ENCODE data around the gene GRIK3.

Gene GRIK3

GRCh38 chr1:37047542-37047941, 13.2 kb upstream of the GRIK3 start:
- TF ChIP-seq ZFX (IDR thresholded peaks at IDR 0.05; ENCODE audit: borderline replicate concordance) (no peak), CTCF (IDR thresholded peaks at IDR 0.05) (no peak)
- H3K27ac ChIP-seq, result no peak overlapping the region

DNA sequence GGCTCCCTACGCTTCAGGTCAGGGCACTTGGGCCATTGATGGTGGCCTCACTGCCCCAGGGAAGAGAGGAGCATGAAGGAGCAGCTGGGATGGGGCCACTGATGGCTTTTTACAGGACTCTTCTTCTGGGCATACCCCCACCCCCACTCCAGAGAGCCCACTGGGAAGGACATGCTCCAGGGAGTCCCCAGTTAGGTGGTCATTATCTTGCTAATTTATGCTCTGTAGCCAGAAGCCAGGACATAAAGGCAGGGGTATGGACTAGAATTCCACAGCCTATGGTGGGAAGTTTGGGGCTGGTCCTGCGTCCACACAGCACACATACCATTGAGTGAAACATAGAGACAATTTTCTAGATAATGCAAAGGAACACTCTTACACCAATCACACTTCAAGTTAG, 8.8 kb upstream of the GRIK3 start:
- no peak overlapping the region for H3K27ac ChIP-seq
- no peak for TF ChIP-seq ZFX (IDR thresholded peaks at IDR 0.05; ENCODE audit: borderline replicate concordance)
- TF ChIP-seq CTCF (IDR thresholded peaks at IDR 0.05), result no peak

GRCh38 chr1:37042506-37042905, 8.2 kb upstream of the GRIK3 start:
- TF ChIP-seq ZFX (IDR thresholded peaks at IDR 0.05; ENCODE audit: borderline replicate concordance), result no peak
- TF ChIP-seq CTCF (IDR thresholded peaks at IDR 0.05), result no peak
- H3K27ac ChIP-seq, result no peak overlapping the region

DNA sequence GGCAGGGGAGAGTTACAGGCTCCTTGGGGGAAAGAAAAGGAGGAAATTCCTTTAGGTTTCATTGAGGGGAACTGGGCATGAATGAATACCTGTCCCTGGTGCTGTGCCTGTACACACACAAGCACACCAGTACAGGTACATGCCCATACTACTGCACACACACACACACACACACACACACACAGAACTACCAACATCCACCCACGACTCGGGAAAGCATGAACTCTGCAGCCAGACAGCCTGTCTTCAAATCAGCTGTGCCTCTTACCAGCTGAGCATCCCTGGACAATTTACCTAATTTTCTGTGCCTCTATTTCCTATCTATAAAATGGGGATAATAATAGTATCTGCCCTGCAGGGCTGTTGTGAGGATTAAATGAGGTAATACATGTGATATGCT, 7.2 kb upstream of the GRIK3 start:
- TF ChIP-seq CTCF (IDR thresholded peaks at IDR 0.05), result no peak
- TF ChIP-seq ZFX (IDR thresholded peaks at IDR 0.05; ENCODE audit: borderline replicate concordance), result no peak
- H3K27ac ChIP-seq, result no peak overlapping the region

GRCh38 chr1:37040773-37041172, 6.5 kb upstream of the GRIK3 start:
- no peak overlapping the region for H3K27ac ChIP-seq

DNA sequence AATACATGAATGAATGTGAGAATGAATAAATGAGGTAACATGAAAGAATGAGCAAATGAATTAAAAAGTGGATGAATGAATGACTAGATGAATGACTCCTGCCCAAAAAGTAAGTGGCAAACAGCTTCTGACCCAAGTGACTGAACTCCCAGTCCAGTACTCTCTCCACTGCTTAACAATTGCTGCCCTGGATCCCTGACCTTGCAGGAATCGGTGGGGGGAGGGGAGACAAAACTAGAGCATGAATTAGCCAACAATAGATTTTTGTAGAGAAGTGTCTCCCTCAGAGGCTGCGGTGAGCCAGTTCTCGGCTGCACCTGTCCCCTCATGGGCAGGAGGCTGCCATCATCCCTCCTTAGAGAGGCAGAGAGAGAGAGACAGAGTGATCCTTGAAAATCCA, 5.9 kb upstream of the GRIK3 start:
- no peak overlapping the region for H3K27ac ChIP-seq
- TF ChIP-seq CTCF (IDR thresholded peaks at IDR 0.05) (no peak), ZFX (IDR thresholded peaks at IDR 0.05; ENCODE audit: borderline replicate concordance) (no peak)

More at GRCh38 chr1:37040773-37041172, 6.5 kb upstream of the GRIK3 start:
- no peak for TF ChIP-seq ZFX (IDR thresholded peaks at IDR 0.05; ENCODE audit: borderline replicate concordance)
- TF ChIP-seq CTCF (IDR thresholded peaks at IDR 0.05), result no peak

- H3K27ac ChIP-seq, result no peak overlapping the region
- TF ChIP-seq CTCF (IDR thresholded peaks at IDR 0.05) (peak; percentile 21; the same call in 1 of the 2 replicates), ZFX (IDR thresholded peaks at IDR 0.05; ENCODE audit: borderline replicate concordance) (no peak)
Measured at GRCh38 chr1:37038227-37039093, 4.1 kb upstream of the GRIK3 start.

Data from 22Rv1 (cell line).